Measurements from ENCODE around the gene CHRDL2. TPM values are rescaled to one million over a fixed set of nuclear protein-coding genes. Genes with fewer than 3 reads are reported as not detected.

CHRDL2 gene
- total RNA-seq, 1 experiment from 2014 or later = not detected

DNA sequence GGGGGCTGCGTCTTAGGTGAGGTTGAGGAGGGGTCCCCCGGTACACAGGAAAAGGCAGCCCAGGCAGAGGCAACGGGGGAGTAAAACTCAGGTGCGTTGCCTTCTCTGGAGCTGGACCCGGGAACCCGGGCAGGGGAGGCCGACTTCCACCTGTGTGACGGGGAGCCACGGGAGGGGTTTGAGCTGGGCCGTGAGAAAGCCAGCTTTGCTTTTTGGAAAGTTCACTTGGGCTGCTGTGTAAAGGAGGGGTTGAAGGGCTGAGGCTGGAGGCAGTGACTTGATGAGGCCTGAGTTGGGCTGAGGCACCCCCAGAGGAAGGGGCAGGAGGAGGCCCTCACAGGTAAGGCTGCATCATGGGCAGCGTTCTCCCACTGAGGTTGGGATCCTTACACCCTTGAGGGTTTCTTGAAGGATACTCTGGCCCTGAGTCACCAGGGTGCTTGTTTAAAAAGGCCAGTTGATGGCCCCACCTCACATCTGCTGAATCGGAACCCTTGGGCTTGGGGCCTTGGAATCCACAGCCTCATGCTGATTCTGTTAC, 47.2 kb downstream of the CHRDL2 start:
- intact Hi-C loops (cut with micrococcal nuclease; ENCODE audit: unreplicated experiment) = no loop called here
- H3K36me3 Mint-ChIP-seq (ENCODE audit: insufficient read depth, unreplicated experiment) = no peaks in the 10 kb centered on the region
- BruUV-seq (replicated peaks) = no TSS peak
- peaks cover 42% of the 10 kb centered on the region for H3K27me3 Mint-ChIP-seq (ENCODE audit: unreplicated experiment)
- TF ChIP-seq, protein P1, sequence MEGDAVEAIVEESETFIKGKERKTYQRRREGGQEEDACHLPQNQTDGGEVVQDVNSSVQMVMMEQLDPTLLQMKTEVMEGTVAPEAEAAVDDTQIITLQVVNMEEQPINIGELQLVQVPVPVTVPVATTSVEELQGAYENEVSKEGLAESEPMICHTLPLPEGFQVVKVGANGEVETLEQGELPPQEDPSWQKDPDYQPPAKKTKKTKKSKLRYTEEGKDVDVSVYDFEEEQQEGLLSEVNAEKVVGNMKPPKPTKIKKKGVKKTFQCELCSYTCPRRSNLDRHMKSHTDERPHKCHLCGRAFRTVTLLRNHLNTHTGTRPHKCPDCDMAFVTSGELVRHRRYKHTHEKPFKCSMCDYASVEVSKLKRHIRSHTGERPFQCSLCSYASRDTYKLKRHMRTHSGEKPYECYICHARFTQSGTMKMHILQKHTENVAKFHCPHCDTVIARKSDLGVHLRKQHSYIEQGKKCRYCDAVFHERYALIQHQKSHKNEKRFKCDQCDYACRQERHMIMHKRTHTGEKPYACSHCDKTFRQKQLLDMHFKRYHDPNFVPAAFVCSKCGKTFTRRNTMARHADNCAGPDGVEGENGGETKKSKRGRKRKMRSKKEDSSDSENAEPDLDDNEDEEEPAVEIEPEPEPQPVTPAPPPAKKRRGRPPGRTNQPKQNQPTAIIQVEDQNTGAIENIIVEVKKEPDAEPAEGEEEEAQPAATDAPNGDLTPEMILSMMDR (IDR thresholded peaks at IDR 0.05; ENCODE audit: unreplicated experiment) = no peak
- H3K9me3 Mint-ChIP-seq (ENCODE audit: low read depth, unreplicated experiment) = no peaks in the 10 kb centered on the region
- CTCF ChIA-PET = interaction anchor here (1.0 kb wide), 1 partner anchor 18 kb away, joined by 3 read pairs; no protein-coding TSS in a partner anchor
- peak overlapping the region; percentile 15 for H3K4me3 Mint-ChIP-seq (ENCODE audit: low read depth, unreplicated experiment)
- DNase-seq = no peak
- no peak overlapping the region for H3K27ac Mint-ChIP-seq (ENCODE audit: unreplicated experiment)
- H3K4me1 Mint-ChIP-seq (ENCODE audit: low read depth, unreplicated experiment) = no peaks in the 10 kb centered on the region

DNA sequence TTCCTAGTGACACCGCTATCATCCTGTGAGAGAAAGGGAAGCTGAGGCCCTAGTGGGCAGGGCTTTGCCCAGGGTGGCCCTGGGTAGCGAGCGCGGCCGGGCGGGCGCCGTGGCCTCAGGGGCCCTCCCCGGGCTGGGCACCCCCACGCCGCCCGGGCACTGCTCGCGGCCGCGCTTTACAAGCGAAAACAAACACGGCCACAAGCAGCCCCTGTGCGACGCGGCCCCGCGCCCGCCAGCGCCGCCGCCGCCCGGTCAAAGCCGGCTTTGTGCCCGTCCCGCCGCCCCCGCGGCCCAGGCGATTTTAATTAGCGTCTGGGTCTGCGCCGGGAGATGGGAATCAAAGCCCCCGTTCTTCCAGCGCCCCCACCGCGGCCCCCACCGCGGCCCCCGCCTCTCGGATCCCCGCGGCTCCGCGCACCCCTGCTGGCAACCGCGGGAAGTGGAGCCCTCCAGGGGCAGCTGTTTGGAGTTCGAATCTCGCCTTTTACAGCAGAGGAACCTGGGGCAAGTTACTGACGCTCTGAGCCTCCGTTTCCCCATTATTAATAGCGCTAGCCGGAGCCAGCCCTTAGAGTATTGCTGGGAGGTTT, 47.9 kb downstream of the CHRDL2 start:
- H3K4me3 Mint-ChIP-seq (ENCODE audit: low read depth, unreplicated experiment) = peak overlapping the region; percentile 15
- peak; percentile 15 for DNase-seq

DNA sequence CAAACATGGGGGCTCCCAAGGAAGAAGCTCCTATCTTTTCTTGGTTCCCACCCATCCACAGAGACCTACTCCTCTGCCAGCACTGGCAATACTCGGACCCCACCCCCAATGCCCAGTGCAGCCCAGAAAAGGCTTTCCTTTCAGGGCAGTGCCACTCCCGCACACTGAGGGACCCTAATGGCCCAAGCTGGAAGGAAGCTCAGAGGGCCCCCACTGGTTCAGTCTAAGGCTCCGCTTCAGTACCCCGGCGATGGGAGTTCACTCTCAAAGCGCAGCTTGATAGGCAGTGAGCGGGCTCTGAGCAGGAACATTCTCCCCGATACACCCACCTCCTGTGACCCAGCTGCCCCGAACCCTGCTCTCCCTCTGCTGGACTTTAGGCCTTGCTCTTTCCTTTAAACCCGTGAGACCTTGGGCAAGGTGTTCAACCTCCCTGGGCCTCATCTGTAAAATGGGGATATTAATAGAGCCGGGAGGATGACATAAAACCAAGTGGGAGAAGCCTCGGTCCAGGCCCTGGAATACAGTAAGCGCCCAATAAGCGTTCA, 48.4 kb downstream of the CHRDL2 start:
- Mint-ChIP-seq H3K9me3 (ENCODE audit: low read depth, unreplicated experiment) (no peaks in the 10 kb centered on the region), H3K27me3 (ENCODE audit: unreplicated experiment) (peaks cover 35% of the 10 kb centered on the region), H3K36me3 (ENCODE audit: insufficient read depth, unreplicated experiment) (no peaks in the 10 kb centered on the region), H3K4me3 (ENCODE audit: low read depth, unreplicated experiment) (no peak overlapping the region), H3K27ac (ENCODE audit: unreplicated experiment) (no peak overlapping the region), H3K4me1 (ENCODE audit: low read depth, unreplicated experiment) (no peaks in the 10 kb centered on the region)
- no TSS peak for BruUV-seq (replicated peaks)
- TF ChIP-seq, protein P1 (IDR thresholded peaks at IDR 0.05; ENCODE audit: unreplicated experiment) = no peak
- intact Hi-C loops (cut with micrococcal nuclease; ENCODE audit: unreplicated experiment) = no loop called here
- no peak for DNase-seq
- CTCF ChIA-PET = interaction anchor here (0.6 to 1.0 kb wide), 2 partner anchors 19 to 27 kb away, joined by 3 read pairs; no protein-coding TSS in a partner anchor

More for the DNA sequence above, 47.9 kb downstream of the CHRDL2 start:
- no TSS peak for BruUV-seq (replicated peaks)
- Mint-ChIP-seq H3K27me3 (ENCODE audit: unreplicated experiment) (peaks cover 35% of the 10 kb centered on the region), H3K9me3 (ENCODE audit: low read depth, unreplicated experiment) (no peaks in the 10 kb centered on the region), H3K36me3 (ENCODE audit: insufficient read depth, unreplicated experiment) (no peaks in the 10 kb centered on the region), H3K27ac (ENCODE audit: unreplicated experiment) (no peak overlapping the region), H3K4me1 (ENCODE audit: low read depth, unreplicated experiment) (no peaks in the 10 kb centered on the region)
- CTCF ChIA-PET = interaction anchor here (1.0 kb wide), 1 partner anchor 19 kb away, joined by 3 read pairs; no protein-coding TSS in a partner anchor
- TF ChIP-seq, protein P1 (IDR thresholded peaks at IDR 0.05; ENCODE audit: unreplicated experiment) = no peak
- intact Hi-C loops (cut with micrococcal nuclease; ENCODE audit: unreplicated experiment) = no loop called here

DNA sequence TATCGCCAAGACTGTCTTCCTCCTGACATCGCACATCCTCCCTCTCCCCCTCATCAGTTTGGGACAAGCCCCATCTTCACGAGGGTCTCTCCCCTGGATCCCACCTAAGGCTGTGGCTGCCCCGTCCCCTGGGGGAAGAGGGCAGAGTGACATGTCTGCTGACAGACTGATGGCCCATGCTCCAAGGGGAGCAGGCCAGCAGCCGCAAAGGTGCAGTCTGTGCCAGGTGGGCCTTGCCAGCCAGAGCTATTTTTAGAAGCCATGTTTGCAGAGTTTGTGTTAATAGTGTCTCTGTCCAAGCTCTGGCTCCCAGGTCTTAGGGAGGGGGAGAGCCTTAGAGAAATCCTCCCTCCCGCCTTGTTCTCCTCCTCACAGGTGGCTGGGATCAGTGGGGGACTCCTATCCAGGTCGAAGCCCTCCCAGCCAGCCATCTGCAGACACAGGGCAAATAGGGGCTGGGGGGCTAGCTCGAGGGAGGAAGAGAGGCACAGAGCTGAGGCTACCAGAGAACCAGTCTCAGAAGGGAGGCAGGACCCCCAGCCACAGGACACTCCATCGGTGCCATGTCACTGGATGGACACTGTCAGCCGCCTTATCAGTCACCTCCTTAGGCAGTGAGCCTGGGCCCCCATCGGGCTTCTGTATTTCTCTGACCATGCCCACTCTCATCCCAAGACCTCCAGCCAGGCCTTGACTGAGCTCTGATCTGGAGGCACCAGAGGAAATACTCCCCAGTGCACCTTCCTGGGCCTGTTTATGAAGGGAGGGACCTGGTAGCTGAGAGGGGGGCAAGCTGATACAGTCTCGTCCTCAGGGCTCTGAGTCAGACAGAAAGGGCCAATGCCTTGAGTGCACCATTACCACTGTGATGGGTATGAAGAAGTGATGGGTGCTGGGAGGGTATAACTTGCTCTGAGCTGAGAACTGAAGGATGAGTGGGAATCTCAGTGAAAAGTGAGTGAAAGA, 49.3 kb downstream of the CHRDL2 start:
- Mint-ChIP-seq H3K4me3 (ENCODE audit: low read depth, unreplicated experiment) (no peak overlapping the region), H3K27ac (ENCODE audit: unreplicated experiment) (no peak overlapping the region), H3K27me3 (ENCODE audit: unreplicated experiment) (peaks cover 35% of the 10 kb centered on the region), H3K36me3 (ENCODE audit: insufficient read depth, unreplicated experiment) (no peaks in the 10 kb centered on the region), H3K4me1 (ENCODE audit: low read depth, unreplicated experiment) (no peaks in the 10 kb centered on the region), H3K9me3 (ENCODE audit: low read depth, unreplicated experiment) (no peaks in the 10 kb centered on the region)
- TF ChIP-seq, protein P1 (IDR thresholded peaks at IDR 0.05; ENCODE audit: unreplicated experiment) = no peak
- no peak for DNase-seq
- no TSS peak for BruUV-seq (replicated peaks)
- CTCF ChIA-PET = interaction anchor here (0.6 kb wide), 1 partner anchor 26 kb away, joined by 3 read pairs; no protein-coding TSS in a partner anchor
- intact Hi-C loops (cut with micrococcal nuclease; ENCODE audit: unreplicated experiment) = no loop called here
